ENCODE measurements around the gene STRN4.

- TF ChIP-seq CTCF (IDR thresholded peaks at IDR 0.05) (no peak), POLR2A (IDR thresholded peaks at IDR 0.05) (no peak)
Observed at GRCh38 chr19:46787040-46787330, 40.7 kb upstream of the STRN4 start.
